Spleen (tissue), 11 donors: ENCODE measurements around the gene FARP1. TPM values are rescaled to one million over a fixed set of nuclear protein-coding genes. Genes with fewer than 3 reads are reported as not detected.

Source experiments
- DNase-seq: peaks from one replicate; pipeline ENCODE4 v3.0.0-alpha.2; 2020
- H3K27ac ChIP-seq, 8 donors: fragments of 200-600 bp; sonication (generic) in 7 of 8; 1 replicate in 4 of 8; 2 replicates in 4 of 8; pipeline versions ENCODE4 v1.5.0 to v1.8.0; 2016 to 2021; ENCODE audit warnings: inconsistent platforms in 4 of 8, mild to moderate bottlenecking in 4 of 8, moderate library complexity in 1 of 8
- H3K27me3 ChIP-seq, 7 donors: fragments of 200-600 bp; sonication (generic) in 6 of 7; replicated peaks in 1 of 7; 1 replicate in 4 of 7; 2 replicates in 3 of 7; pipeline versions ENCODE4 v1.5.0 to v1.8.0; 2016 to 2021; ENCODE audit warnings: inconsistent platforms in 3 of 7, mild to moderate bottlenecking in 1 of 7
- H3K36me3 ChIP-seq, 6 donors: fragments of 200-600 bp; sonication (generic) in 5 of 6; 1 replicate in 4 of 6; 2 replicates in 2 of 6; pipeline versions ENCODE4 v1.5.0 to v1.8.0; 2016 to 2021; ENCODE audit warnings: inconsistent platforms in 2 of 6
- H3K4me1 ChIP-seq, 6 donors: fragments of 200-600 bp; sonication (generic) in 5 of 6; 1 replicate in 3 of 6; 2 replicates in 3 of 6; pipeline versions ENCODE4 v1.5.0 to v1.8.0; 2016 to 2021; ENCODE audit warnings: inconsistent platforms in 3 of 6
- H3K4me3 ChIP-seq, 8 donors: fragments of 200-600 bp; sonication (generic) in 7 of 8; 1 replicate in 4 of 8; 2 replicates in 4 of 8; pipeline versions ENCODE4 v1.5.0 to v1.8.0; 2016 to 2021; ENCODE audit warnings: inconsistent platforms in 4 of 8, mild to moderate bottlenecking in 4 of 8, moderate library complexity in 2 of 8
- H3K9me3 ChIP-seq, 8 donors: fragments of 200-600 bp; sonication (generic) in 7 of 8; 1 replicate in 4 of 8; 2 replicates in 4 of 8; pipeline versions ENCODE4 v1.5.0 to v1.8.0; 2016 to 2021; ENCODE audit warnings: inconsistent platforms in 4 of 8
- POLR2A ChIP-seq, 3 donors: fragments of 450-650 bp; IDR thresholded peaks; one replicate each; pipeline ENCODE4 v1.5.1; 2017; ENCODE audit warnings: antibody characterized with exemption in 3 of 3, mild to moderate bottlenecking in 1 of 3
- POLR2AphosphoS5 ChIP-seq, 3 donors: sonication (generic); formaldehyde crosslinking; IDR thresholded peaks; one replicate each; pipeline ENCODE4 v1.5.1; 2017; ENCODE audit warnings: antibody characterized with exemption in 3 of 3
- WGBS, 5 donors: extraction: QIAGEN DNeasy Blood & Tissue Kit in 3 of 5; methylation state at CpG; one replicate each; pipeline versions ENCODE4 v1.1.5 to v1.1.7; 2013 to 2018; 5-methylcytosine and 5-hydroxymethylcytosine counted together
- intact Hi-C: fragments of 100-400 bp; cut with DNase I; formaldehyde crosslinking; loops from one replicate; pipeline ENCODE4 v1.15.0; 2023; ENCODE audit warnings: low total_unique reads
- polyA plus RNA-seq, 3 donors: library from polyadenylated mRNA; stranded (reverse); fragments of 200-250 nt; gene quantifications; one replicate each; pipeline ENCODE4 v1.2.1, GENCODE V29; 2013
- total RNA-seq, 7 donors: library from RNA; depleted of rRNA in 3 of 7; stranded (reverse); fragments of >200 nt in 3 of 7; fragmentation: NEBNext Ultra II Directional in 4 of 7; extraction: Animal tissue kit (Norgen Biotek cat#: 25700) in 4 of 7; gene quantifications; one replicate each; pipeline versions ENCODE4 v1.1.0 to v1.2.1, GENCODE V29; 2016 to 2021
- TF ChIP-seq, protein P1 (sequence below), 11 experiments: fragments of 200-600 bp in 7 of 11; fragments of 450-650 bp in 4 of 11; sonication (generic) in 4 of 11; IDR thresholded peaks in 8 of 11; conservative IDR thresholded peaks in 3 of 11; 1 replicate in 7 of 11; 2 replicates in 4 of 11; pipeline versions ENCODE4 v1.4.0 to v1.8.0; 2016 to 2021; ENCODE audit warnings: antibody characterized with exemption in 11 of 11, inconsistent platforms in 4 of 11, mild to moderate bottlenecking in 1 of 11
- donor health status: healthy with polysubstance abuse.
- donor health status: DM: no; HTN: no; CAD: no; lungs with moderate emphysema.
- donor health status: DM: no; HTN: no; CAD: no.
- donor health status: Bipolar disorder and iron deficiency.
- donor health status: healthy.
- donor health status: DM: no; HTN: no; CAD: no.
- donor health status: DM: yes; HTN: yes; CAD: no.

The FARP1 gene
- total and polyA plus RNA-seq, 10 donors: 3.7 to 60.9 (median 33.0) TPM

- TF ChIP-seq POLR2AphosphoS5 (IDR thresholded peaks at IDR 0.05): no peak
- TF ChIP-seq, protein P1, sequence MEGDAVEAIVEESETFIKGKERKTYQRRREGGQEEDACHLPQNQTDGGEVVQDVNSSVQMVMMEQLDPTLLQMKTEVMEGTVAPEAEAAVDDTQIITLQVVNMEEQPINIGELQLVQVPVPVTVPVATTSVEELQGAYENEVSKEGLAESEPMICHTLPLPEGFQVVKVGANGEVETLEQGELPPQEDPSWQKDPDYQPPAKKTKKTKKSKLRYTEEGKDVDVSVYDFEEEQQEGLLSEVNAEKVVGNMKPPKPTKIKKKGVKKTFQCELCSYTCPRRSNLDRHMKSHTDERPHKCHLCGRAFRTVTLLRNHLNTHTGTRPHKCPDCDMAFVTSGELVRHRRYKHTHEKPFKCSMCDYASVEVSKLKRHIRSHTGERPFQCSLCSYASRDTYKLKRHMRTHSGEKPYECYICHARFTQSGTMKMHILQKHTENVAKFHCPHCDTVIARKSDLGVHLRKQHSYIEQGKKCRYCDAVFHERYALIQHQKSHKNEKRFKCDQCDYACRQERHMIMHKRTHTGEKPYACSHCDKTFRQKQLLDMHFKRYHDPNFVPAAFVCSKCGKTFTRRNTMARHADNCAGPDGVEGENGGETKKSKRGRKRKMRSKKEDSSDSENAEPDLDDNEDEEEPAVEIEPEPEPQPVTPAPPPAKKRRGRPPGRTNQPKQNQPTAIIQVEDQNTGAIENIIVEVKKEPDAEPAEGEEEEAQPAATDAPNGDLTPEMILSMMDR (IDR thresholded peaks at IDR 0.05 in 8 of 11, conservative IDR thresholded peaks at IDR 0.05 in 3 of 11): no peak
- no peak for TF ChIP-seq POLR2A (IDR thresholded peaks at IDR 0.05)
- H3K27ac ChIP-seq: no peak overlapping the region
- no peaks in the 10 kb centered on the region for H3K36me3 ChIP-seq
- H3K4me1 ChIP-seq: peaks cover 0 to 3% (median 0%) of the 10 kb centered on the region in 6 donors
- no peaks in the 10 kb centered on the region for H3K9me3 ChIP-seq
- intact Hi-C loops: no loop called here
- no peaks in the 10 kb centered on the region for H3K27me3 ChIP-seq
- no peak overlapping the region for H3K4me3 ChIP-seq
- DNase-seq: no peak
- WGBS, 5 donors: 84 to 94% (median 90%) methylated on average over 8 of the region's 8 CpGs
Observed at GRCh38 chr13:98322091-98322718, 179.3 kb downstream of the FARP1 start.

- WGBS, 5 donors: 80 to 93% (median 82%) methylated on average over 7 of the region's 7 CpGs
- no peak overlapping the region for H3K4me3 ChIP-seq
- no peaks in the 10 kb centered on the region for H3K36me3 ChIP-seq
- intact Hi-C loops: no loop called here
- peaks cover 0 to 5% (median 0%) of the 10 kb centered on the region in 6 donors for H3K4me1 ChIP-seq
- H3K9me3 ChIP-seq: no peaks in the 10 kb centered on the region
- no peak for TF ChIP-seq POLR2AphosphoS5 (IDR thresholded peaks at IDR 0.05)
- no peak for DNase-seq
- H3K27ac ChIP-seq: no peak overlapping the region
- H3K27me3 ChIP-seq: no peaks in the 10 kb centered on the region
Observed at GRCh38 chr13:98324105-98324504, 181.2 kb downstream of the FARP1 start.

DNA sequence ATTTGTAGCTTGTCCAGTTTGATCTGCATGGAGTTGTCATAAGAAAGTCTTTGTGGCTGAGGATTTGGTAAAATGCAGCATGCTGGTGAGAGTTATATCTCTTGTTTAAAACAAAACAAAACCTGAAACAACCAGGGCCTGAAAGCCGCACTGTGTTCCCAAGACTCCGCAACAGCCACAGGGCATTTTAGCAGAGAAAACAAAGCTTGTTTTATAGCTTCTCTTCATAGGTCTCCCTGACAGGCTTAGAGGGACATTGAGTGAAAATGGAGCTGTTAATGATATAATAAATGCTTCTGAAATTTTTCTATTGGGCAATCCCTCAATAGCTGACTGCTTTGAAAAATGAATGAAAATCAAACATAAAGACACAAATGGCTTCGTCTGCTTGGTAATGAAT, 182.8 kb downstream of the FARP1 start:
- H3K4me3 ChIP-seq: no peak overlapping the region
- H3K36me3 ChIP-seq: no peaks in the 10 kb centered on the region
- peaks cover 0 to 5% (median 0%) of the 10 kb centered on the region in 6 donors for H3K4me1 ChIP-seq
- no peaks in the 10 kb centered on the region for H3K27me3 ChIP-seq
- DNase-seq: no peak
- no peak overlapping the region for H3K27ac ChIP-seq
- 88 to 99% (median 97%) methylated on average over 3 of the region's 3 CpGs for WGBS, 5 donors
- no peaks in the 10 kb centered on the region for H3K9me3 ChIP-seq
- intact Hi-C loops: no loop called here
- TF ChIP-seq, protein P1 (IDR thresholded peaks at IDR 0.05 in 8 of 11, conservative IDR thresholded peaks at IDR 0.05 in 3 of 11): no peak
- no peak for TF ChIP-seq POLR2AphosphoS5 (IDR thresholded peaks at IDR 0.05)
- no peak for TF ChIP-seq POLR2A (IDR thresholded peaks at IDR 0.05)

DNA sequence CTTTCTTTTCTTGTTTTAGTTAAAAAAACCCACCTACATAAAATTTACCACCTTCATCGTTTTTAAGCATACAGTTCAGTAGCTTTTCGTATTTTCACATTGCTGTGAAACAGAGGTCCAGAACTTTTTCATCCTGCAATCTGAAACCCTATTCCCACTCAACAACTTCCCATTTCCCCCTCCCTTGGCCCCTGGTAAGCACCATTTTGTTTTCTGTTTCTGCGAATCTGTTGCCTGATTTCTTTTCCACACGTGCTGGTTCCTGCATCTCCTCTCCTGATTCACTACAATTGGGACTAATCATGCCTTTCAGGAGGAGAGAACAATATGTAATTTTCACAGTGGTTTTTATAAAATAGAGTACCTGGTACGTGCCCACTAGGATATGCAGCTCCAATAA, 183.4 kb downstream of the FARP1 start:
- no peak overlapping the region for H3K27ac ChIP-seq
- DNase-seq: no peak
- H3K27me3 ChIP-seq: no peaks in the 10 kb centered on the region
- H3K36me3 ChIP-seq: no peaks in the 10 kb centered on the region
- no peak overlapping the region for H3K4me3 ChIP-seq
- no peaks in the 10 kb centered on the region for H3K9me3 ChIP-seq
- 72 to 91% (median 86%) methylated on average over 5 of the region's 5 CpGs for WGBS, 5 donors
- intact Hi-C loops: no loop called here
- H3K4me1 ChIP-seq: peaks cover 0 to 5% (median 0%) of the 10 kb centered on the region in 6 donors
- TF ChIP-seq, protein P1 (IDR thresholded peaks at IDR 0.05 in 8 of 11, conservative IDR thresholded peaks at IDR 0.05 in 3 of 11): no peak
- no peak for TF ChIP-seq POLR2A (IDR thresholded peaks at IDR 0.05)
